OCI-LY1 (cell line): Measurements from ENCODE around the gene ARHGAP8.

Source experiments
- H2AFZ ChIP-seq: fragments of 200-600 bp; sonication (generic), shearing (Covaris generic); 2 replicates; pipeline ENCODE4 v1.6.0; 2014; ENCODE audit warnings: antibody characterized with exemption, mild to moderate bottlenecking, low read length
- H3F3A ChIP-seq: fragments of 200-600 bp; sonication (generic), shearing (Covaris generic); 2 replicates; pipeline ENCODE4 v1.6.0; 2014; ENCODE audit warnings: mild to moderate bottlenecking, antibody characterized with exemption, low read length, moderate library complexity; ENCODE audit not compliant: insufficient read depth
- H3K27ac ChIP-seq: fragments of 200-600 bp; sonication (generic); 2 replicates; pipeline ENCODE4 v1.5.1; 2014; ENCODE audit warnings: low read length, mixed run types, mild to moderate bottlenecking, low read depth; ENCODE audit not compliant: poor library complexity, severe bottlenecking
- H3K27me3 ChIP-seq: fragments of 200-600 bp; sonication (generic); 2 replicates; pipeline ENCODE4 v1.6.0; 2014; ENCODE audit warnings: antibody characterized with exemption, mild to moderate bottlenecking, low read length, moderate library complexity; ENCODE audit not compliant: insufficient read depth
- H3K36me3 ChIP-seq: fragments of 200-600 bp; sonication (generic); 2 replicates; pipeline ENCODE4 v1.6.1; 2014; ENCODE audit warnings: mild to moderate bottlenecking, antibody characterized with exemption, low read length, moderate library complexity, mixed read lengths; ENCODE audit not compliant: insufficient read depth
- H3K4me1 ChIP-seq: fragments of 200-600 bp; sonication (generic); 2 replicates; pipeline ENCODE4 v1.5.1; 2014; ENCODE audit warnings: mild to moderate bottlenecking, low read length, moderate library complexity; ENCODE audit not compliant: insufficient read depth, severe bottlenecking
- H3K4me2 ChIP-seq: fragments of 200-600 bp; sonication (generic), shearing (Covaris generic); 2 replicates; pipeline ENCODE4 v1.6.1; 2014; ENCODE audit warnings: low read length
- H3K4me3 ChIP-seq: fragments of 200-600 bp; sonication (generic); 2 replicates; pipeline ENCODE4 v1.5.1; 2014; ENCODE audit warnings: low read length, low read depth, mild to moderate bottlenecking, mixed read lengths; ENCODE audit not compliant: poor library complexity, severe bottlenecking
- H3K79me2 ChIP-seq: fragments of 200-600 bp; shearing (Covaris generic); 2 replicates; pipeline ENCODE4 v1.6.1; 2016; ENCODE audit warnings: mixed run types, low read length, mixed read lengths; ENCODE audit not compliant: insufficient read depth
- H3K9ac ChIP-seq: fragments of 200-600 bp; sonication (generic), shearing (Covaris generic); 2 replicates; pipeline ENCODE4 v1.6.1; 2014; ENCODE audit warnings: mild to moderate bottlenecking, low read length, mixed read lengths
- H3K9me2 ChIP-seq: fragments of 200-600 bp; sonication (generic), shearing (Covaris generic); 2 replicates; pipeline ENCODE4 v1.6.1; 2014; ENCODE audit warnings: low read depth, mild to moderate bottlenecking, low read length, mixed read lengths
- H3K9me3 ChIP-seq: fragments of 200-600 bp; shearing (Covaris generic); 2 replicates; pipeline ENCODE4 v1.6.1; 2014; ENCODE audit warnings: low read length, mixed read lengths
- H4K20me1 ChIP-seq: fragments of 200-600 bp; sonication (generic), shearing (Covaris generic); 2 replicates; pipeline ENCODE4 v1.6.0; 2016; ENCODE audit warnings: mild to moderate bottlenecking, low read length; ENCODE audit not compliant: insufficient read depth
- EZH2 ChIP-seq: fragments of 200-600 bp; sonication (generic), shearing (Covaris generic); IDR thresholded peaks from 2 replicates; pipeline ENCODE4 v1.8.0; 2017; ENCODE audit warnings: borderline replicate concordance, mixed run types, mild to moderate bottlenecking, antibody characterized with exemption, low read length, moderate library complexity, mixed read lengths
- TF ChIP-seq, protein P1 (sequence below): fragments of 200-600 bp; sonication (generic), shearing (Covaris generic); IDR thresholded peaks from 2 replicates; pipeline ENCODE4 v1.5.1; 2017; ENCODE audit warnings: mild to moderate bottlenecking, antibody characterized with exemption, low read length, moderate library complexity, mixed read lengths

The ARHGAP8 gene

DNA sequence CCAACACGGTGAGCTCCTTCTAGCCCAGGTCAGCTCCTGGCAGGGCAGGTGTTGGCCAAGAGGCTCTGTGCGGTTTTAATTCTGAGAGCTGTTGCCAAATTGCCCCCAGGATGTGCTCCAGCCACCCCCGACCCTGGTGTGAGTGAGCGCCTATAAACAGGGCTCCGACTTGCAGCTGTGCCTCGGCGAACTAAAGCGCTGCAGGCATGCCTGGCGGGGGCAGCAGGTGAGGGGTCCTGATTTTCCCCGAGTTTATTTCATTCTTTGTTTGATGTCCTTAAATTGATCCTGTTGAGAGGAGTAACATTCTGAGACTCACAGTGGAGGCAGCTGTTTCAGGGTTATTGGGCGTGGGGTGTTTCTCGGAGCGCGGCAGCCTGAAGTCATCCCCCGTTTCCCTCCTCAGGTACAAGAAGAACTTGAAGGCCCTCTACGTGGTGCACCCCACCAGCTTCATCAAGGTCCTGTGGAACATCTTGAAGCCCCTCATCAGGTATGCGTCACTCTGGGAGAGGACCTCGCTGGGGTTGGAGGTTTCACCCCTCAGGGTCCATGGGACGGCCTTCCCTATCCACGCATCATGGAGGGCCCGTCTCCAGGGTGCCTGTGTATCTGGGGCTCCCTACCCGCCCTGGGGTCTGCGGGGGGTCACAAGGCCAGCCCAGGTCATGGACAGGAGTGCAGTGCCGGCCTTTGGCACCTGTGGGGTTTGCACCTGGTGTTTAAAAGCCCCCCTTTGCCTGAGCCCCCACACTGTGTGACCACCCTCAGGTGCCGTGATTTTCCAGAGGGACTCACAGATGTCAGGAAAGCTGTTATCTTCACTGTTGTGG, 62.1 kb downstream of the ARHGAP8 start:
- Histone ChIP-seq H3K4me2 (no peak overlapping the region), H3K4me3 (no peak overlapping the region), H3K9ac (no peak overlapping the region), H3K4me1 (no peaks in the 10 kb centered on the region), H4K20me1 (no peaks in the 10 kb centered on the region), H3K27me3 (peaks cover 4% of the 10 kb centered on the region; the same call in 1 of the 2 replicates), H3F3A (no peaks in the 10 kb centered on the region), H3K79me2 (no peaks in the 10 kb centered on the region), H3K9me2 (no peaks in the 10 kb centered on the region), H3K36me3 (no peaks in the 10 kb centered on the region), H3K27ac (no peak overlapping the region), H3K9me3 (no peaks in the 10 kb centered on the region), H2AFZ (no peak overlapping the region)
- TF ChIP-seq, protein P1, sequence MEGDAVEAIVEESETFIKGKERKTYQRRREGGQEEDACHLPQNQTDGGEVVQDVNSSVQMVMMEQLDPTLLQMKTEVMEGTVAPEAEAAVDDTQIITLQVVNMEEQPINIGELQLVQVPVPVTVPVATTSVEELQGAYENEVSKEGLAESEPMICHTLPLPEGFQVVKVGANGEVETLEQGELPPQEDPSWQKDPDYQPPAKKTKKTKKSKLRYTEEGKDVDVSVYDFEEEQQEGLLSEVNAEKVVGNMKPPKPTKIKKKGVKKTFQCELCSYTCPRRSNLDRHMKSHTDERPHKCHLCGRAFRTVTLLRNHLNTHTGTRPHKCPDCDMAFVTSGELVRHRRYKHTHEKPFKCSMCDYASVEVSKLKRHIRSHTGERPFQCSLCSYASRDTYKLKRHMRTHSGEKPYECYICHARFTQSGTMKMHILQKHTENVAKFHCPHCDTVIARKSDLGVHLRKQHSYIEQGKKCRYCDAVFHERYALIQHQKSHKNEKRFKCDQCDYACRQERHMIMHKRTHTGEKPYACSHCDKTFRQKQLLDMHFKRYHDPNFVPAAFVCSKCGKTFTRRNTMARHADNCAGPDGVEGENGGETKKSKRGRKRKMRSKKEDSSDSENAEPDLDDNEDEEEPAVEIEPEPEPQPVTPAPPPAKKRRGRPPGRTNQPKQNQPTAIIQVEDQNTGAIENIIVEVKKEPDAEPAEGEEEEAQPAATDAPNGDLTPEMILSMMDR: no peak
- TF ChIP-seq EZH2: no peak

DNA sequence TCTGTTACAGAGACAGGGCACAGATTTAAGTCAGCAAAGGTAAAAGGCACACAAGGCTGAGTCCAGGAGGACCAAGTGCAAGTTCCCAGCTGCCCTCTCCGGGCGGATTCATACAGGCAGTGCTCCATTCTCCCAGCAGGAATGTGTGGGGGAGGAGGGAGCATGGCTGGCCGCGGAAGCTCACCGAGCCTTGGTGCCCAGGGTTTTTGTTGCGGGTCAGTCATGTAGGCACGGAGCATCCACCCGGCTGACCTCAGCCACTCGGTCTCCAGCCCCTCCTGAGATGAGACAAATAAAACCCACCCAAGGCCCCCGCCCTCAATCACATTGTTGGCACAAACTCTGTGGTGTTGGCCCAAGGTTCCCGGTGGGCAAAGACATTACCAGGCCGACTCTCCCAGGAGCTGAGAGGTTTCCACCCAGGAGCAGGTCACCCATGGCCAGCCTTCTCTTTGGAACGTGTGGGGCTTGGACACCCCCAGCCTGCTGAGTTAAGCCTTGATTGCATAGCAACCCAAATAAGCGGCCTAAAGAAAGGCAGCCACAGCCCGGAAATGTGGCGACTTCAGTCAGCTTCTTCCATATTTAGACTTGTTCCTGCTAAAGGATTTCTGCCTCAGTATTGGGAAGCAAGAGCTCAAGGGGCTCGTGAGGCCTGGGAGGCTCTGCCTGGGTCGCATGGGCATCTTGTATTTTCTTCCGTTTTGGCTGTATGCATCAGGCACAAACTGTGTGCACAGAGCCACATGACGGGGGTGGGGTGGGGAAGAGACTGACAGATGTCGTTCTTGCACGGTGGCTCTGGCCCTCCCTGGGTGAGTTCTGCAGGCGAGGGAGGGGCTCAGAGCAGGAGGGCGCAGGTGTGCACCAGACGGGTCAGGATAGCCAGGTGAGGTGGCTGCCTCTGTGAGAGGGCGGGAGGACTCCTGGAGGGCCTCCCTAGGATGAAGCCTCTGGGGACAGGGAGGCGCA, 63.0 kb downstream of the ARHGAP8 start:
- TF ChIP-seq EZH2: no peak
- TF ChIP-seq, protein P1: no peak
- Histone ChIP-seq H3K4me3 (no peak overlapping the region), H3K4me1 (no peaks in the 10 kb centered on the region), H3K4me2 (no peak overlapping the region), H3K9me3 (no peaks in the 10 kb centered on the region), H3K9ac (no peak overlapping the region), H3K36me3 (no peaks in the 10 kb centered on the region), H3K27ac (no peak overlapping the region), H3K79me2 (no peaks in the 10 kb centered on the region), H2AFZ (no peak overlapping the region), H4K20me1 (no peaks in the 10 kb centered on the region), H3F3A (no peaks in the 10 kb centered on the region), H3K9me2 (no peaks in the 10 kb centered on the region), H3K27me3 (peaks cover 4% of the 10 kb centered on the region; the same call in 1 of the 2 replicates)

DNA sequence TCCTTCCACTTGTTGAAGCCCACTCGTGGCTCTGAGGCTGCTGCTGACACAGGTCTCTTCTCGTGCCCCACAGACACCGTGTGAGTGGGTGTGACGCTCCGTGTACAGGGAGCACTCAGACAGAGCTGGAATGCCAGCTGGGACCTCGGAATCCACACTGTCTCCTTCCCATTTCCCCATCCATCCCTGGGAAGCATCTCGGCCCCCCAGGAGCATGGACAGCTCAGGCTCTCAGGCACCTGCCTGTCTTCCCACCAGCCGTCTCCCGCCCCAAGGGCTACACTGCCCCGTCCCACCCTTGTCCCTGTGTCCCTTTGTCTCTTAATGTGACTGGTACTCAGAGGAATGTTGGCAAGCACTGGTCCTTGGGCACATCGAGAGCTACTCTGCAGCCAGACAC, 63.8 kb downstream of the ARHGAP8 start:
- Histone ChIP-seq H3K4me3 (no peak overlapping the region), H4K20me1 (no peaks in the 10 kb centered on the region), H3K9me2 (no peaks in the 10 kb centered on the region), H3K27me3 (peaks cover 4% of the 10 kb centered on the region; the same call in 1 of the 2 replicates), H3K27ac (no peak overlapping the region), H3K79me2 (no peaks in the 10 kb centered on the region), H3K36me3 (no peaks in the 10 kb centered on the region), H2AFZ (no peak overlapping the region), H3K4me2 (no peak overlapping the region), H3F3A (no peaks in the 10 kb centered on the region), H3K9ac (no peak overlapping the region), H3K9me3 (no peaks in the 10 kb centered on the region), H3K4me1 (no peaks in the 10 kb centered on the region)
- TF ChIP-seq, protein P1: no peak
- no peak for TF ChIP-seq EZH2
